GM12875 (cell line): ENCODE results near the gene PLEKHA6.

Experiments
- H3K4me3 ChIP-seq: one replicate; pipeline ENCODE4 v1.5.1; 2011; ENCODE audit warnings: low read depth, low read length, control low read depth
- CTCF ChIP-seq: IDR thresholded peaks from 2 replicates; pipeline ENCODE4 v1.5.1; 2011; ENCODE audit warnings: low read depth, mild to moderate bottlenecking, control low read depth, inconsistent platforms, low read length, moderate library complexity, borderline replicate concordance; ENCODE audit not compliant: insufficient read depth

Gene PLEKHA6

GRCh38 chr1:204355913-204356312, 3.8 kb downstream of the PLEKHA6 start:
- no peak overlapping the region for H3K4me3 ChIP-seq
- TF ChIP-seq CTCF = no peak

- TF ChIP-seq CTCF = no peak
Observed at GRCh38 chr1:204354579-204354978, 5.2 kb downstream of the PLEKHA6 start.

GRCh38 chr1:204353213-204353910, 6.4 kb downstream of the PLEKHA6 start:
- no peak overlapping the region for H3K4me3 ChIP-seq
- TF ChIP-seq CTCF = no peak

More at GRCh38 chr1:204354579-204354978, 5.2 kb downstream of the PLEKHA6 start:
- H3K4me3 ChIP-seq = no peak overlapping the region

GRCh38 chr1:204350857-204351573, 8.7 kb downstream of the PLEKHA6 start:
- no peak overlapping the region for H3K4me3 ChIP-seq

GRCh38 chr1:204350312-204350711, 9.4 kb downstream of the PLEKHA6 start:
- no peak for TF ChIP-seq CTCF
- H3K4me3 ChIP-seq = no peak overlapping the region

More at GRCh38 chr1:204350857-204351573, 8.7 kb downstream of the PLEKHA6 start:
- TF ChIP-seq CTCF = no peak

- H3K4me3 ChIP-seq = no peak overlapping the region
- TF ChIP-seq CTCF = no peak
Observed at GRCh38 chr1:204349602-204350001, 10.1 kb downstream of the PLEKHA6 start.

- no peak for TF ChIP-seq CTCF
- H3K4me3 ChIP-seq = no peak overlapping the region
Observed at GRCh38 chr1:204348722-204349121, 11.0 kb downstream of the PLEKHA6 start.
